K562 (cell line): Measurements from ENCODE around the gene BHLHE40. TPM values are rescaled to one million over a fixed set of nuclear protein-coding genes. Genes with fewer than 3 reads are reported as not detected.

ENCODE experiments used
- CEBPB ChIP-seq: fragments of 450-650 bp; IDR thresholded peaks from 2 replicates; pipeline ENCODE4 v1.6.1; 2016; ENCODE audit warnings: missing genetic modification characterization, missing compliant biosample characterization
- CREB1 ChIP-seq, 2 experiments: sonication (generic) in 1 of 2; formaldehyde crosslinking in 1 of 2; IDR thresholded peaks; 2 replicates each; pipeline versions ENCODE4 v1.6.1 to v1.8.0; 2012 to 2022; ENCODE audit warnings: inconsistent platforms in 1 of 2, mild to moderate bottlenecking in 1 of 2, missing genetic modification reagents in 1 of 2, moderate library complexity in 1 of 2
- GABPB1 ChIP-seq: sonication (generic); formaldehyde crosslinking; IDR thresholded peaks from 2 replicates; pipeline ENCODE4 v1.8.0; 2022; ENCODE audit warnings: mild to moderate bottlenecking, missing genetic modification reagents
- KAT7 ChIP-seq: sonication (generic); formaldehyde crosslinking; IDR thresholded peaks from 2 replicates; pipeline ENCODE4 v1.8.0; 2022; ENCODE audit warnings: missing genetic modification reagents, mild to moderate bottlenecking, borderline replicate concordance
- STAT5B ChIP-seq: fragments of 250-450 bp; sonication (Bioruptor Pico); IDR thresholded peaks from 2 replicates; pipeline ENCODE4 v1.8.0; 2021; ENCODE audit warnings: mild to moderate bottlenecking, inconsistent platforms
- ZBED1 ChIP-seq: IDR thresholded peaks from 2 replicates; pipeline ENCODE4 v1.6.1; 2014
- ZBTB40 ChIP-seq, 2 experiments: fragments of 450-650 bp in 1 of 2; sonication (generic) in 1 of 2; formaldehyde crosslinking in 1 of 2; IDR thresholded peaks; 2 replicates each; pipeline versions ENCODE4 v1.7.1 to v1.9.0; 2016 to 2022; ENCODE audit warnings: inconsistent platforms in 1 of 2, mild to moderate bottlenecking in 1 of 2, missing genetic modification reagents in 1 of 2
- ZC3H11A ChIP-seq: IDR thresholded peaks from 2 replicates; pipeline ENCODE4 v1.6.1; 2012; ENCODE audit warnings: low read depth, low read length, improper control_type of control experiment
- ZNF175 ChIP-seq: fragments of 200-800 bp; sonication (Bioruptor generic); IDR thresholded peaks from 2 replicates; pipeline ENCODE4 v1.6.1; 2016; ENCODE audit warnings: low read depth, mild to moderate bottlenecking, missing genetic modification characterization, missing compliant biosample characterization
- polyA plus RNA-seq, 8 experiments: library from polyadenylated mRNA; depleted of rRNA in 4 of 8; stranded (reverse) in 5 of 8; unstranded in 3 of 8; fragments of >200 nt; fragmentation: Nextera tagmentation in 2 of 8; fragmentation: Illumina TruSeq in 1 of 8; extraction: Ambion mirVana in 2 of 8; extraction: Trizol in 1 of 8; gene quantifications; 2 replicates each; pipeline versions ENCODE4 v1.2.1 to v1.2.3, GENCODE V29; 2011 to 2014; ENCODE audit warnings: inconsistent platforms in 1 of 8, missing spikeins in 1 of 8
- total RNA-seq, 7 experiments: library from RNA; depleted of rRNA in 6 of 7; stranded (reverse); fragments of >200 nt in 6 of 7; fragmentation: Illumina TruSeq in 2 of 7; extraction: Trizol in 2 of 7; gene quantifications; 2 replicates each; pipeline versions ENCODE4 v1.2.1 to v1.2.3, GENCODE V29; 2011 to 2021; ENCODE audit warnings: low replicate concordance in 1 of 7
- TF ChIP-seq, protein P1 (sequence below): fragments of 200-800 bp; sonication (Bioruptor generic); IDR thresholded peaks from 2 replicates; pipeline ENCODE4 v1.6.1; 2017; ENCODE audit warnings: missing genetic modification characterization, missing compliant biosample characterization
- TF ChIP-seq, protein P2 (sequence below), 2 experiments: fragments of 450-650 bp; IDR thresholded peaks; 2 replicates each; pipeline ENCODE4 v1.6.1; 2018; ENCODE audit warnings: mild to moderate bottlenecking in 2 of 2, low read depth in 1 of 2; ENCODE audit not compliant: partially characterized antibody in 2 of 2

BHLHE40 gene
- total and polyA plus RNA-seq, 9 of the 15 experiments (the other 6 are each of a cell fraction or from before 2014, with no cell fraction given): 12.0 to 83.9 (median 31.4) TPM

DNA sequence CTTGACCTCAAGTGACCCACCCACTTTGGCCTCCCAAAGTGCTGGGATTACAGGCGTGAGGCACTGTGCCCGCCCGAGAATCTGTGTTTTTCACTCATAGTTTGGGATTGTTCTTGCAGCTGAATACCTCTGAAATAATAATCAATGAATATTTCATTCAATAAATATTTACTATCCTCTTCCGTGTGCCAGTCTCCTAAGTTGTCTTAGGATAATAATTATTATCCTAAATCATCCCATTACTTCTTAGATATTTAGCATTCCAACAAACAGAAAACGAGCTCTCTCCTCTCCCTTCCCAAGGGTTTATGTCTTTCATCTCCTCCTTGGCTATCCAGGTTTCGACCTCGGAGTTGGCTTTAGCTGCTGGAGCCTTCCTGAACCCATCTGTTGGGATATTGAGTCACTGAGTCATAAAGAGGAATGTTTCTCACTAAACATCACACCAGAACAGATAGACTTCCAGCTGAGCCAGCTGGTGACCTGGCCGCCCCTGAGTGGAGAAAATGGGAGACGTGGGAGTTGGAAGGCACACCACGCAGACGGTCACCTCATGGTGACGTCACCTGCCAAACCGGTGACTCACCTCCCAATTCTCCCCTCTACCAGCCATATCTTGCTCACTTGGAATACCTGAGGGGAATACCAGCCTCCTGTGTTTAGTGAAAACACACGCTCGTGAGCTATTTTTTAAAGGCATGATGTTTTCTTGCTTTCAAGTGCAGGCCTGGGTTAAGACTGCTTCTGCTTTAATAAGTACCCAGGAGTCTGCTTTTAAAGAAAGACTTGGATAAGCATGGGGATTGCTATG lies 43.9 kb downstream of the BHLHE40 start (continued):
- TF ChIP-seq ZNF175: peak; percentile 72
- TF ChIP-seq CREB1 (IDR thresholded peaks at IDR 0.05): peak; percentile 95
- TF ChIP-seq CREB1 (CRISPR knock-in tag; IDR thresholded peaks at IDR 0.05): peak; percentile 90
- no peak for TF ChIP-seq CEBPB (tag)
- TF ChIP-seq ZC3H11A: no peak
- TF ChIP-seq GABPB1 (CRISPR knock-in tag): peak; percentile 15; the same call in 1 of the 2 replicates
- TF ChIP-seq, protein P1, sequence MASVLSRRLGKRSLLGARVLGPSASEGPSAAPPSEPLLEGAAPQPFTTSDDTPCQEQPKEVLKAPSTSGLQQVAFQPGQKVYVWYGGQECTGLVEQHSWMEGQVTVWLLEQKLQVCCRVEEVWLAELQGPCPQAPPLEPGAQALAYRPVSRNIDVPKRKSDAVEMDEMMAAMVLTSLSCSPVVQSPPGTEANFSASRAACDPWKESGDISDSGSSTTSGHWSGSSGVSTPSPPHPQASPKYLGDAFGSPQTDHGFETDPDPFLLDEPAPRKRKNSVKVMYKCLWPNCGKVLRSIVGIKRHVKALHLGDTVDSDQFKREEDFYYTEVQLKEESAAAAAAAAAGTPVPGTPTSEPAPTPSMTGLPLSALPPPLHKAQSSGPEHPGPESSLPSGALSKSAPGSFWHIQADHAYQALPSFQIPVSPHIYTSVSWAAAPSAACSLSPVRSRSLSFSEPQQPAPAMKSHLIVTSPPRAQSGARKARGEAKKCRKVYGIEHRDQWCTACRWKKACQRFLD (CRISPR knock-in tag): peak; percentile 94
- 0 out of 2 replicates have a peak, but pooled peaks have one; percentile 46 for TF ChIP-seq ZBED1
- TF ChIP-seq, protein P2, sequence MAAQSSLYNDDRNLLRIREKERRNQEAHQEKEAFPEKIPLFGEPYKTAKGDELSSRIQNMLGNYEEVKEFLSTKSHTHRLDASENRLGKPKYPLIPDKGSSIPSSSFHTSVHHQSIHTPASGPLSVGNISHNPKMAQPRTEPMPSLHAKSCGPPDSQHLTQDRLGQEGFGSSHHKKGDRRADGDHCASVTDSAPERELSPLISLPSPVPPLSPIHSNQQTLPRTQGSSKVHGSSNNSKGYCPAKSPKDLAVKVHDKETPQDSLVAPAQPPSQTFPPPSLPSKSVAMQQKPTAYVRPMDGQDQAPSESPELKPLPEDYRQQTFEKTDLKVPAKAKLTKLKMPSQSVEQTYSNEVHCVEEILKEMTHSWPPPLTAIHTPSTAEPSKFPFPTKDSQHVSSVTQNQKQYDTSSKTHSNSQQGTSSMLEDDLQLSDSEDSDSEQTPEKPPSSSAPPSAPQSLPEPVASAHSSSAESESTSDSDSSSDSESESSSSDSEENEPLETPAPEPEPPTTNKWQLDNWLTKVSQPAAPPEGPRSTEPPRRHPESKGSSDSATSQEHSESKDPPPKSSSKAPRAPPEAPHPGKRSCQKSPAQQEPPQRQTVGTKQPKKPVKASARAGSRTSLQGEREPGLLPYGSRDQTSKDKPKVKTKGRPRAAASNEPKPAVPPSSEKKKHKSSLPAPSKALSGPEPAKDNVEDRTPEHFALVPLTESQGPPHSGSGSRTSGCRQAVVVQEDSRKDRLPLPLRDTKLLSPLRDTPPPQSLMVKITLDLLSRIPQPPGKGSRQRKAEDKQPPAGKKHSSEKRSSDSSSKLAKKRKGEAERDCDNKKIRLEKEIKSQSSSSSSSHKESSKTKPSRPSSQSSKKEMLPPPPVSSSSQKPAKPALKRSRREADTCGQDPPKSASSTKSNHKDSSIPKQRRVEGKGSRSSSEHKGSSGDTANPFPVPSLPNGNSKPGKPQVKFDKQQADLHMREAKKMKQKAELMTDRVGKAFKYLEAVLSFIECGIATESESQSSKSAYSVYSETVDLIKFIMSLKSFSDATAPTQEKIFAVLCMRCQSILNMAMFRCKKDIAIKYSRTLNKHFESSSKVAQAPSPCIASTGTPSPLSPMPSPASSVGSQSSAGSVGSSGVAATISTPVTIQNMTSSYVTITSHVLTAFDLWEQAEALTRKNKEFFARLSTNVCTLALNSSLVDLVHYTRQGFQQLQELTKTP (IDR thresholded peaks at IDR 0.05; ENCODE audit: low read depth in 1 of 2, partially characterized antibody in 2 of 2): peak; percentile 69 to 78
- 0 out of 2 replicates have a peak, but pooled peaks have one; percentile 37 for TF ChIP-seq ZBTB40 (IDR thresholded peaks at IDR 0.05)
- TF ChIP-seq ZBTB40 (CRISPR knock-in tag; IDR thresholded peaks at IDR 0.05): no peak
- TF ChIP-seq STAT5B: no peak
- peak; percentile 39; the same call in 1 of the 2 replicates for TF ChIP-seq KAT7 (CRISPR knock-in tag)
